ENCODE measurements around the gene CAPN2. TPM values are rescaled to one million over a fixed set of nuclear protein-coding genes. Genes with fewer than 3 reads are reported as not detected.

The CAPN2 gene
- total and polyA plus RNA-seq, 4 donors: 99.8 to 213 (median 199) TPM

GRCh38 chr1:223776826-223777454 lies 64.6 kb downstream of the CAPN2 start:
- no peak for ATAC-seq (ENCODE audit: low FRiP score)
- Histone ChIP-seq H3K9me3 (ENCODE audit: control insufficient read depth, low read length) (no peaks in the 10 kb centered on the region), H3K27ac (ENCODE audit: low read depth in 1 of 2, low read length in 2 of 2) (peak overlapping the region in 1 of 2 donors; percentile 34), H3K4me3 (ENCODE audit: low read length in 2 of 2) (no peak overlapping the region), H3K36me3 (ENCODE audit: control insufficient read depth in 1 of 2, insufficient read depth in 2 of 2, low read length in 1 of 2) (peaks cover 0 to 4% of the 10 kb centered on the region in 2 donors), H3K4me1 (ENCODE audit: control insufficient read depth in 1 of 2, insufficient read depth in 2 of 2, low read length in 2 of 2) (peaks cover 0 to 4% of the 10 kb centered on the region in 2 donors), H3K27me3 (ENCODE audit: control insufficient read depth in 1 of 2, insufficient read depth in 2 of 2, low read length in 1 of 2) (no peaks in the 10 kb centered on the region)
- intact Hi-C loops (cut with DNase I): no loop called here
- WGBS, 2 donors: 68 to 73% methylated on average over 10 of the region's 10 CpGs
- DNase-seq: no peak

- H3K36me3 ChIP-seq (ENCODE audit: control insufficient read depth in 1 of 2, insufficient read depth in 2 of 2, low read length in 1 of 2): peaks cover 0 to 6% of the 10 kb centered on the region in 2 donors
- ATAC-seq (ENCODE audit: low FRiP score): no peak
- no peak for DNase-seq
Observed at GRCh38 chr1:223780318-223780717, 68.0 kb downstream of the CAPN2 start.

GRCh38 chr1:223780949-223781348 lies 68.6 kb downstream of the CAPN2 start:
- Histone ChIP-seq H3K4me3 (ENCODE audit: low read length in 2 of 2) (no peak overlapping the region), H3K27me3 (ENCODE audit: control insufficient read depth in 1 of 2, insufficient read depth in 2 of 2, low read length in 1 of 2) (no peaks in the 10 kb centered on the region), H3K9me3 (ENCODE audit: control insufficient read depth, low read length) (no peaks in the 10 kb centered on the region), H3K36me3 (ENCODE audit: control insufficient read depth in 1 of 2, insufficient read depth in 2 of 2, low read length in 1 of 2) (peaks cover 0 to 6% of the 10 kb centered on the region in 2 donors), H3K27ac (ENCODE audit: low read depth in 1 of 2, low read length in 2 of 2) (no peak overlapping the region), H3K4me1 (ENCODE audit: control insufficient read depth in 1 of 2, insufficient read depth in 2 of 2, low read length in 2 of 2) (peaks cover 0 to 2% of the 10 kb centered on the region in 2 donors)
- intact Hi-C loops (cut with DNase I): loop anchor here in 1 of 2 donors (5.0 kb wide), 1 partner anchor 46 kb away; no protein-coding TSS in a partner anchor
- ATAC-seq (ENCODE audit: low FRiP score) (no peak), DNase-seq (no peak)
- WGBS, 2 donors: 53 to 72% methylated on average over 6 of the region's 6 CpGs

More at GRCh38 chr1:223780318-223780717, 68.0 kb downstream of the CAPN2 start:
- 91 to 92% methylated on average over 8 of the region's 8 CpGs for WGBS, 2 donors
- no peaks in the 10 kb centered on the region for H3K9me3 ChIP-seq (ENCODE audit: control insufficient read depth, low read length)
- H3K4me3 ChIP-seq (ENCODE audit: low read length in 2 of 2): no peak overlapping the region
- H3K27me3 ChIP-seq (ENCODE audit: control insufficient read depth in 1 of 2, insufficient read depth in 2 of 2, low read length in 1 of 2): no peaks in the 10 kb centered on the region
- peaks cover 0 to 2% of the 10 kb centered on the region in 2 donors for H3K4me1 ChIP-seq (ENCODE audit: control insufficient read depth in 1 of 2, insufficient read depth in 2 of 2, low read length in 2 of 2)
- intact Hi-C loops (cut with DNase I): loop anchor here in 1 of 2 donors (5.0 kb wide), 1 partner anchor 47 kb away; no protein-coding TSS in a partner anchor
- no peak overlapping the region for H3K27ac ChIP-seq (ENCODE audit: low read depth in 1 of 2, low read length in 2 of 2)

GRCh38 chr1:223783676-223784075 lies 71.3 kb downstream of the CAPN2 start:
- no peak overlapping the region for H3K27ac ChIP-seq (ENCODE audit: low read depth in 1 of 2, low read length in 2 of 2)
- H3K36me3 ChIP-seq (ENCODE audit: control insufficient read depth in 1 of 2, insufficient read depth in 2 of 2, low read length in 1 of 2): peaks cover 0 to 6% of the 10 kb centered on the region in 2 donors
- H3K4me3 ChIP-seq (ENCODE audit: low read length in 2 of 2): no peak overlapping the region
- no peaks in the 10 kb centered on the region for H3K27me3 ChIP-seq (ENCODE audit: control insufficient read depth in 1 of 2, insufficient read depth in 2 of 2, low read length in 1 of 2)
- DNase-seq: no peak
- WGBS, 2 donors: 36 to 83% methylated on average over 1 of the region's 1 CpG
- no peaks in the 10 kb centered on the region for H3K9me3 ChIP-seq (ENCODE audit: control insufficient read depth, low read length)
- peaks cover 2% of the 10 kb centered on the region in 2 donors for H3K4me1 ChIP-seq (ENCODE audit: control insufficient read depth in 1 of 2, insufficient read depth in 2 of 2, low read length in 2 of 2)
- intact Hi-C loops (cut with DNase I): loop anchor here in 1 of 2 donors (5.0 kb wide), 1 partner anchor 44 kb away; no protein-coding TSS in a partner anchor
- no peak for ATAC-seq (ENCODE audit: low FRiP score)

GRCh38 chr1:223784541-223784940 lies 72.2 kb downstream of the CAPN2 start:
- H3K27me3 ChIP-seq (ENCODE audit: control insufficient read depth in 1 of 2, insufficient read depth in 2 of 2, low read length in 1 of 2): no peaks in the 10 kb centered on the region
- H3K4me1 ChIP-seq (ENCODE audit: control insufficient read depth in 1 of 2, insufficient read depth in 2 of 2, low read length in 2 of 2): peaks cover 2% of the 10 kb centered on the region in 2 donors
- H3K9me3 ChIP-seq (ENCODE audit: control insufficient read depth, low read length): no peaks in the 10 kb centered on the region
- WGBS, 2 donors: 57 to 58% methylated on average over 4 of the region's 4 CpGs
- ATAC-seq (ENCODE audit: low FRiP score) (peak; percentile 61), DNase-seq (no peak)
- peaks cover 0 to 6% of the 10 kb centered on the region in 2 donors for H3K36me3 ChIP-seq (ENCODE audit: control insufficient read depth in 1 of 2, insufficient read depth in 2 of 2, low read length in 1 of 2)
- H3K4me3 ChIP-seq (ENCODE audit: low read length in 2 of 2): no peak overlapping the region
- intact Hi-C loops (cut with DNase I): loop anchor here in 1 of 2 donors (5.0 kb wide), 1 partner anchor 43 kb away; no protein-coding TSS in a partner anchor
- no peak overlapping the region for H3K27ac ChIP-seq (ENCODE audit: low read depth in 1 of 2, low read length in 2 of 2)

- WGBS, 2 donors: 6 to 9% methylated on average over 5 of the region's 5 CpGs
Observed at GRCh38 chr1:223785808-223786207, 73.5 kb downstream of the CAPN2 start.

GRCh38 chr1:223788746-223789415 lies 76.5 kb downstream of the CAPN2 start:
- WGBS, 2 donors: 58 to 59% methylated on average over 4 of the region's 4 CpGs
- Histone ChIP-seq H3K27me3 (ENCODE audit: control insufficient read depth in 1 of 2, insufficient read depth in 2 of 2, low read length in 1 of 2) (no peaks in the 10 kb centered on the region), H3K27ac (ENCODE audit: low read depth in 1 of 2, low read length in 2 of 2) (peak overlapping the region in 1 of 2 donors; percentile 25), H3K9me3 (ENCODE audit: control insufficient read depth, low read length) (no peaks in the 10 kb centered on the region), H3K36me3 (ENCODE audit: control insufficient read depth in 1 of 2, insufficient read depth in 2 of 2, low read length in 1 of 2) (peaks cover 1 to 3% of the 10 kb centered on the region in 2 donors), H3K4me3 (ENCODE audit: low read length in 2 of 2) (no peak overlapping the region), H3K4me1 (ENCODE audit: control insufficient read depth in 1 of 2, insufficient read depth in 2 of 2, low read length in 2 of 2) (peaks cover 2% of the 10 kb centered on the region in 2 donors)
- no peak for DNase-seq
- ATAC-seq (ENCODE audit: low FRiP score): no peak
- intact Hi-C loops (cut with DNase I): no loop called here

More at GRCh38 chr1:223785808-223786207, 73.5 kb downstream of the CAPN2 start:
- Histone ChIP-seq H3K27me3 (ENCODE audit: control insufficient read depth in 1 of 2, insufficient read depth in 2 of 2, low read length in 1 of 2) (no peaks in the 10 kb centered on the region), H3K4me1 (ENCODE audit: control insufficient read depth in 1 of 2, insufficient read depth in 2 of 2, low read length in 2 of 2) (peaks cover 2% of the 10 kb centered on the region in 2 donors), H3K9me3 (ENCODE audit: control insufficient read depth, low read length) (no peaks in the 10 kb centered on the region), H3K27ac (ENCODE audit: low read depth in 1 of 2, low read length in 2 of 2) (peak overlapping the region; percentile 57), H3K36me3 (ENCODE audit: control insufficient read depth in 1 of 2, insufficient read depth in 2 of 2, low read length in 1 of 2) (peaks cover 0 to 6% of the 10 kb centered on the region in 2 donors), H3K4me3 (ENCODE audit: low read length in 2 of 2) (no peak overlapping the region)
- ATAC-seq (ENCODE audit: low FRiP score) (no peak), DNase-seq (no peak)
- intact Hi-C loops (cut with DNase I): no loop called here

GRCh38 chr1:223792046-223792445 lies 79.7 kb downstream of the CAPN2 start:
- no peak overlapping the region for H3K27ac ChIP-seq (ENCODE audit: low read depth in 1 of 2, low read length in 2 of 2)
- DNase-seq (no peak), ATAC-seq (ENCODE audit: low FRiP score) (no peak)
- intact Hi-C loops (cut with DNase I): no loop called here
- H3K27me3 ChIP-seq (ENCODE audit: control insufficient read depth in 1 of 2, insufficient read depth in 2 of 2, low read length in 1 of 2): no peaks in the 10 kb centered on the region
- no peaks in the 10 kb centered on the region for H3K4me1 ChIP-seq (ENCODE audit: control insufficient read depth in 1 of 2, insufficient read depth in 2 of 2, low read length in 2 of 2)
- WGBS, 2 donors: 62 to 68% methylated on average over 2 of the region's 2 CpGs
- H3K9me3 ChIP-seq (ENCODE audit: control insufficient read depth, low read length): no peaks in the 10 kb centered on the region
- no peak overlapping the region for H3K4me3 ChIP-seq (ENCODE audit: low read length in 2 of 2)
- H3K36me3 ChIP-seq (ENCODE audit: control insufficient read depth in 1 of 2, insufficient read depth in 2 of 2, low read length in 1 of 2): peaks cover 0 to 5% of the 10 kb centered on the region in 2 donors

Measured in aorta (tissue), 5 donors.